GM21423 (cell line): Measurements from ENCODE around the gene NDE1.
"Not testable (repeated sequence)": the region's sequence is repeated elsewhere in the genome, so short reads cannot be mapped to it uniquely, and the experiment has no call there.

ENCODE experiments used
- ATAC-seq: cut with Tn5 transposase; IDR thresholded peaks from one replicate; pipeline ENCODE4 v1.9.1; 2021; ENCODE audit warnings: mild to moderate bottlenecking, moderate library complexity; ENCODE audit not compliant: unreplicated experiment

NDE1 gene, protein sequence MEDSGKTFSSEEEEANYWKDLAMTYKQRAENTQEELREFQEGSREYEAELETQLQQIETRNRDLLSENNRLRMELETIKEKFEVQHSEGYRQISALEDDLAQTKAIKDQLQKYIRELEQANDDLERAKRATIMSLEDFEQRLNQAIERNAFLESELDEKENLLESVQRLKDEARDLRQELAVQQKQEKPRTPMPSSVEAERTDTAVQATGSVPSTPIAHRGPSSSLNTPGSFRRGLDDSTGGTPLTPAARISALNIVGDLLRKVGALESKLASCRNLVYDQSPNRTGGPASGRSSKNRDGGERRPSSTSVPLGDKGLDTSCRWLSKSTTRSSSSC

DNA sequence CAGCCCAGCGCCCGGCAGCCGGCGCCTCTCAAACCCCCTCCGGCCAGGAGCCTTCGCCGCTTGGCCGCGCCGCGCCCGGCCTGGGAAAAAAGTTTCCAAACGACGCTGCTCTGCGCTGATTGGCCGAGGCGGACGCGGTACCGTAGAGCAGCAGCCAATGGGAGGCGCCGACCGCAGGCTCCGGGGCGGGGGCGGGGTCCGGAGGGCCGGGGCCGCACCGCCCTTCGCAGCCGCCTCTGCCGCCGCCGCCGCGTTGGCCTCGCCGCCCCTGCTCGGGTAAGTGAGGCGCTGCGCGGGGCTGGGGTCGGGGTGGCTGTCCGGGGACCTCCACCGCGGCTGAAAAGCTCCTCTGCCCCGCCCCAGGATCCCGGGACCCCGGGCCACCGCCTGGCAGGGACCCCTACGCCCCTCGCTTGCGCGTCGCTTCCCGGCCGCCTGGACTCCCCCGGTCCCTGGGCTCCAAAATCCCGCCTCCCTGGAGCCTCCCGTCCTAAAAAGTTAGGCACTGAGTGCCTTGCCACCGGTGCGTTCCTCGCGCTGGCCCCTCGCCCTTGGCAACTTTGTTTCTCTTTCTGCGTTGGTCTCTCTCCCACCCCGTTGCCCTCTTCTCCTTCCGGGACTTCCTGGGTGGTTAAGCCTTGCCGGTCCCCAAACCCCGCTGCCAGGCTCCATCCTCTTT is at the start of gene NDE1:
Gene NDE1 (plus strand): TSS at position 227 of the 679 bp plus-strand sequence. CDS start 14,534 bp downstream, outside the sequence.
- peak; percentile 81 for ATAC-seq

DNA sequence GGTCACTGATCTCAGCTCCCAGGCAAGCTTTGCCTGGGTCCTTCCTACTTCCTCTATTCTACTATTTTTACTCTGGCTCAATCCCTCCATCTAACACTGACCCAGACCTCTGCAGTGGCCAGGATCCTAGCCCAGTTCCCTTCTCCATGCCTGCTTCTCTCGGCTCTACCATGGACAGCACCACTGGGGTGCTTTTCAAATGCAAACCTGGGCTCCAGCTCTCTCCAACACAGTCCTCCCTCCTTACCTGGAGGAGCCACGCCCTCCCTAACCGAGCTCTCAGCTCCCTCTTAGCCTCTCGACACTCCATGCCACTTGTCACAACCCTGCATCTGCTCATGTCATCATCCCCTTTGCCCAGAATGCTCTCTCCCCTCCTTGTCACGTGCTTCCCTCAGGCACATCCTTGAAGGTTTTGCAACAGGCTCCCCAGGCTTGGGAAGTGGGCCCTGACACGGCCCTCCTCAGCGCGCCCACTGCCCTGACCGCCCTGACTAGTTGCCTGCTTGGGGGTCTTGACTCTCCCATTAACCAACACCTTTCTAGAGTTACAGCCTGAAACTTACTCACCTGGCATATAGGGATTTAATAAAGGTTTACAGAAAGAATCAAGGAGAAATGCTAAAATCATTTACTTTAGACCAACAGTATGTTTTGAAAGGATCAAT is 48.7 kb upstream of the NDE1 start:
- no peak for ATAC-seq

DNA sequence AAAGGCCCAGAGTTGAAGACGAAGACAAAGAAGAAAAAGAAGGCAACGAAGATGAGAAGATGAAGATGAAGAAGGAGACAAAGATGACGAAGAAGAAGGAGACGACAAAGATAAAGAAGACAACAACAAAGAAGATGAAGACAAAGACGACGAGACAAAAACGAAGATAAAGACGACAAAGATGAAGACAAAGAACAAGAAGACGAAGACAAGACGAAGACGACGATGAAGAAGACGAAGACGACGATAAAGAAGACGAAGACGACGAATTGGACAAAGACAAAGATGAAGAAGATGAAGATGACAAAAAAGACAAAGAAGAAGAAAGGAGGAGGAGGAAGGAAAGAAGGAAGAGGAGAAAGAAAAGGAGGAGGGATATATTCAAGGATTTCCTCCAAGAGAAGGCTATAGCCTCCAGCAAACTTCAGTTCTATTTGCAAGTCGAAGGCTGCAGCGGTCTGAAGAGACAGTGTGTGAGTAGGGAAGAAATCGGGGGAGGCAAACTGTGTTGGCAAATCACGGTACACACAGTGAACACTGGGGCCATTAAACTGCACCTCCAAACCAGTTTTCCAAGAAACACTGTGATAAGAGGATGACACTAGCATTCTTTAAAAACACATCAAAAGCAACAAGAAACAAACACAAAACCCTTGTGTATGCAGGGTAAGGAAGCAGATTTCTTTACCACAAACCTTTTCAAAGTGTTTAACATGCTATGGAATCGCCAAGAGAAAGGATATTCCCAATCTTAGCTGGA is 47.6 kb upstream of the NDE1 start:
- no peak for ATAC-seq

DNA sequence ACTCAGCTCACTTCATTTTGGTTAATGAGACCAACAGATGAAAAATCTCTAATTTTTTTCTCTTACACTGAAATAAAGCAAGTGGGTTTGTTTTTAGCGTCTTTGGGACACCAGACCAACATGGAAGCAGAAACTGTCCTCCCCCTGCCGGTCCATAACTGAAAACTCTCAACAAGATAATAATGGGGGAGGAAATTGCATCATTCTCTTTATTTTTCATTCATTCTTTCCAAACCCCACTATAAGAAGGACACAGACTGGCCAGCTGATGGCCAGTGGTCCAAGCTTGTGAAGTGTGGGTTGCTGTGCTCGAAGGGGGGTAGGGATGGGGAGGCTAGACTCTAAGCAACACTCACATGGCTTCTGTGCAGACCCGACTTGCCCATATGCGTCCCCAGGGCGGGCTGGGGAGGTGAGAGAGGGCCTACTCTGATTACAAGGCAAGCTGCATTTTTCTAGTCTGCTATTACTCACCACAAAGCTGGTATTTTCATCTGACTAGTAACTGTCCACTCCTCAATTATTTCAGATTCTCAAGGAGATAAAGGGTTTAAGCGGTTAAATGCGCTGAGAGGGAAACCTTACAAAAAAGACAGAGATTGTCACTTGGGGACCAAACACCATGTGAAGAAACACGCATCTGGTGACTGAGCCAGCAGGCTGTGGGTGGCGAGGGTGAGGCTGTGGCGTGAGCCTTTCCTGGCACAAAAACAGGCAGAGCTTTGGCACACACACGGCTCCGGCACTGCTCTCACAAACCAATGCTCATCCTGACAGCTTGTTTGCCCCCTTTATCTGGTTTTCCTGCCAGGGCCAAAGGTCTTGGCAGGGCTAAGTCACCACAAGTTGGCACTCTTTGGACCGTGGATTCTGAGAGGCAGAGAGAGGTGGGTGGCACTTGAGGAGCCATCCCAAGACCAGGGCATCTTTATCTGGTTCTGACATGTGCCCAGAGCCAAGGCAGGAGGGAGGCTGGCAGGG is 45.3 kb upstream of the NDE1 start:
- no peak for ATAC-seq

DNA sequence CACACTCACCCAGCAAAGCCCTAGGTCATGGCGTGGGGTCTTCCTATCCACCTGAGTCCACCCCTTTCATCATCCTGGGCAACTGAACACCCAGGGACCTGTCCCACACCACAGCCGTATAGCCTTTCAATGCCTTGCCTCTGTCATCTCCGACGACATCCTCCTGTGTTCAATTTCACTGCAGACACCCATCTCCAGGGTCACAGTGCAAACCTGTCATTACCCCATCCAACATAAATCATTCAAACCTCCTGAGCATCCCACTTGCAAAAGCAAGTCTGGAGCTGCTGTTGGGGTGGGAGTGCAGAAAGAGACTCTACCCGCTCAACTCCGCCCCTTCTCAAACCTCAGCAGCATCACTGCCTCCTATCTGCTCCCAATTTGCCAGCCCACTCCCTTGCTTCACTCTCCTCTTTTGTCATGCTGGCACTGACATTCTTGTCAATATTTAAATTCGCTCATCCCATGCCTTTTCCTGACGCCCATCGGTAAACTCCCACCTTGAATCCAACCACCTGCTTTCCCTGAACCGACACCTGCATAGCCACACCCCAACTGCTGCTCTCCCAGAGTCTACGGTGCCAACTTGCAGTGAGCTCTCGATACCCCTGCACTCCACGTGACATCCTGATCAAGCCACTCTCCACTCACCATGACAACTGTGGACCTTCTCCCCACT is 44.1 kb upstream of the NDE1 start:
- no peak for ATAC-seq

DNA sequence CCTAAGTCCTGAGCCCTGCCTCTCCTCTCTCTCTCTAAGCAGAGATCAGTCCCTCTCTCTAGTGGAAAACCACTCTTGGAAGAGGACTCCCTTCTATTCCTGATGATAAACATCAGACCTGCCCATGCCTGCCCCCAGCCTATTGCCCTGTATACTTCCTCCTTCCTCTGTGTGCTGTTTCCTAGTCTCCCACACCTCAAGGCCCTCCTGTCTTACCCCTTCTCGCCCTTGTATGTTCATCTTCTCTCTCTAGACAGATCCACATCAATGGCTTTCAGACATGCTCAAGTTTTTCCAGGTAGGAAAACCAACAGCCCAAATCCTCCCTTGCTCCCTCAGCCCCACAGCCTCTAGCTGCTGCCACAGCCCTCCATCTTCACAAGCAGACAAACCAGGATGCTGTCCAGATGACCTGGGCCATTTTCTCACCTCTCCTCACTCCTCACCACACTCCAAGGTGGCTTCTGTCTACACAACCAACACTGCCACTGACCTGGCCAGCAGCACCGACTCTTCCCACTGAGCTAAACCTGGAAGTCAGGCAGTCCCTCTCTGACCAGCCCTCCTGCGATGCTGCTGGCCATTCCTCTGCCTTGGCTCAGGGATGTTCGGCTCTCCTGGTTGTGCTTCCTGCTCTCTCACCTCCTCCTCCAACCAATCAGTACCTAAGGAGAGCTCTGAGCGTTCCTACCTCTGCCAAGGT is 43.4 kb upstream of the NDE1 start:
- ATAC-seq = no peak

DNA sequence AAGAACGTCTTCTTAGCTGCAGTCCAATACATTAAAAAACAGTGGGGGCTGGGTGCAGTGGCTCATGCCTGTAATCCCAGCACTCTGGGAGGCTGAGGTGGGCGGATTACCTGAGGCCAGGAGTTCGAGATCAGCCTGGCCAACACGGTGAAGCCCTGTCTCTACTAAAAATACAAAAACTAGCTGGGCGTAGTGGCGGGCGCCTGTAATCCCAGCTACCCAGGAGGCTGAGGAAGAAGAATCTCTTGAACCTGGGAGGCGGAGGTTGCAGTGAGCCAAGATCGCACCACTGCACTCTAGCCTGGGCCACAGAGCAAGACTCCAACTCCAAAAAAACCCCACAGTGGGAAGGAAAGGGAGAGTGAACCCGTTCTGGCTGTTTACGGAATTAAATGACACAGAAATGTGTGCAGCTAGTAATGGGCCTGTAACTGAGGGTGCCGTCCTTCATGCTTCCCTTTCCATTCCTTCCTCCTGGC is 42.8 kb upstream of the NDE1 start:
- not testable (repeated sequence) for ATAC-seq

DNA sequence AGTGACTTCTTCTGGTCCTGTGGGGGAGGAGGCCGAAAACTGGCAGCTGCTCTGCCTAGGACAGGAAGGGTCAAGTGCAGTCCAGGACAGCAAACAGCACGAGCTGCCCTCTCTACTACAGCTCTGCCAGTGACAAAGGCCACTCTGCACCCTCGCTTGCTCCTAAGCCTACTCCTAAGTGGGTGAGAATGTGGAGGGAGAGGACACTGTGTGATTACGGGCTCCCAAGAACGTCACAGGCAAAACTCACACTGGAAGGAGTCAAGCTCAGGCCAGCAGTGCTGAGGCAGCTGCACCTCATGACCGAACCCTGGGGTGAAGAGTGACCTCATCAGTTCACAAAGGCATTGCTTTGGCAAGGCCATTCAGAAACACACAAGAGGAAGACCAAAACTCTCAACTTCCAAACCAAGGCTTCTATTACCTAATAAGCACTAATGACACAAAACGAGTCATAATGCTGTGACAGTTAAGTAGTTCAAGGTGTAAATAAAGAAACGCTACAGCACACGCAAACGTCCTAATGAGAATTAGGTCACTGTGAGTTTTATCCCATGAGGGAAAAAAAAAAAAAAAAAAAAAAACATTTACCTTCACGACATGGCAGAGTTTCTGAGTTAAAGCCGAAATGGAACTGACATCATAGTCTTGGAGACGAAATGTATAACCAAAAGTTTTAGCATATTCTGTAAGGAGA is 42.2 kb upstream of the NDE1 start:
- no peak for ATAC-seq

DNA sequence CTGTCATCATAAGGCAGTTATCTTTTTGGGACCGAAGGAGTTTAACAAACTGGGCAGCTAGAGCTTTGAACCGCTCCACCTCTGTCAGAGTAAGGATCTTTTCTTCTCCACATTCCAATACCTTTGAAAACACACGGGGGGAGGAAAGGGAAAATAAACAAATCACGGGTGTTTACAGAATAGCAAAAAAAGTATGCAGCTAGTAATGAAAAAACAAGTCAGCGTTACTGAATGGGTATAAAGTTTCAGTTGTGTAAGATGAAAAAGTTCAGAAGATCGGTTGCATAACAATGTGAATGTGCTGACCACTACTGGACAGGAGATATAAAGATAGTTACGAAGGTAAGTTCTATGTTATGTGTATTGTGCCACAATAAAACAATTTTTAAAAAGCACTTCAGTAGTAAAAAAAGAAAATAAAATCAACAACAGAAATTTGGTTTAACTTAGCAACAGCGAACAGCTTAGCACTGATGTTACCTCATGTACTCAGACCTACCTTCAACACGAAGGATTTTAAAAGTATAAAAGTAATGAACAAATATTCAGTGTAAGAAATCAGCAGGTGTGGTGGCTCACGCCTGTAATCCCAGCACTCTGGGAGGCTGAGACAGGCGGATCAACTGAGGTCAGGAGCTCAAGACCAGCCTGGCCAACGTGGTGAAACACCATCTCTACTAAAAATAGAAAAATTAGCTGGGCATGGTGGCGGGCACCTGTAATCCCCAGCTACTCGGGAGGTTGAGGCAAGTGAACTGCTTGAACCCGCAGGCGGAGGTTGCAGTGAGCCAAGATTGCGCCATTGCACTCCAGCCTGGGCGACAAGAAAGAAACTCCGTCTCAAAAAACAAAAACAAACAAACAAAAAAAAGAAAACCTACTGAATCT is 41.4 kb upstream of the NDE1 start:
- ATAC-seq = no peak

DNA sequence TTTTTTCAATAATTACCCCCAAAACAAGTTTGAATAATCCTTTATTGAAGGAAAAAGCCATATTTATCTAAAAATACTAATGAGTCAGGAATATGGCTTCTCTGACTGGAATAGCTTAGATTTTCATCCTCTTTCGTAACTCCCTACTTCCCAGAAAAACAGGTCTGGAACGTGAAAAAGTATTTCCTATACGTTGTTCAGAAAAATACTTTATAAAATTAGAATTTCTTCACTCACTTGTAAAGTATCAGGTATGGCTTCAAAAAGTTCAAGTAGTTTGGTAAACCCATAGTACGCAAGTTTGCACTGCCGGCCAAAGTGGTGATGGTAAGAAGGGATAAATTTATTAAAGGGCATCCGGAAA is 40.8 kb upstream of the NDE1 start:
- ATAC-seq = no peak

DNA sequence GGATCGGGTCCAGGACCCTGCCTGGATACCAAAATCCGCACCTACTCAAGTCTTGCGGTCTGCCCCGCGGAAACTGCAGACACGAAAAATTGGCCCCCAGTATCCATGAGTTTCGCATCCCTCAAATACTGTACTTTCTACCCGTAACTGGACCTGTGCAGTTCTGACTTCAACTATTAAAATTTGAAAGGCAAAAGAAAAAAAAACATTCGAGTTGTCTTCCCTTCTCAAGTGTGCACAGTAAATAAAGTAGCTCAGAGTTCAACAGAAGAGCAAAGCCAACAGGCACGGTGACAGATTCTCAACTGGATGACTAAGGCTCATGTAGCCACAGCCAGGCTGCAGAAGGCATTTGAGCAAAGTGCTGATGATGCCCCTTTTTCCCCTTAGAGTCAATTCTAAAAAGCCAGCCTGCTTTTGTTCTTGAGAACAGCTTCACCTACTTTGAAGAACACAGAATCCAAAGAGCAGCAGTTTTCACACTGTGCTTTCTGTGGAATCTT is 39.6 kb upstream of the NDE1 start:
- no peak for ATAC-seq

DNA sequence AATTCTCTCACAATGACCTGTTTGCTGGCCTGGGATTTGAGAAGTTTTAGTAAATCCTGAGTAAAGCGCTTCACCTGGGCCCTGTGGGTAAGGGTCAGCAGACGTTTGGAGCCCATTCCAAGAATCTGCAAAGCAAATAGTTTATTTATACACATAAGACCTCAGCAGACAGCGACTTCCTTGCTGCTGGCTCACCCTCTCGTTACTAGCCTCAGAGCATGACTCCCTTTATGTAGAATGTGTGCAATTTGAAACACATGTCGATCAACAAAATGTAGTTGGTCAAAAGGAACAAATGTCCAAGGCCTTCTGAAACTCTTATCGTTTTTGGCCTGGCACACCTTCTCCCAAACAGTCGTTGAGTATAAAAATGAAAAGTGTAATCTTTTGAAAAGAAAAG is 38.4 kb upstream of the NDE1 start:
- no peak for ATAC-seq

DNA sequence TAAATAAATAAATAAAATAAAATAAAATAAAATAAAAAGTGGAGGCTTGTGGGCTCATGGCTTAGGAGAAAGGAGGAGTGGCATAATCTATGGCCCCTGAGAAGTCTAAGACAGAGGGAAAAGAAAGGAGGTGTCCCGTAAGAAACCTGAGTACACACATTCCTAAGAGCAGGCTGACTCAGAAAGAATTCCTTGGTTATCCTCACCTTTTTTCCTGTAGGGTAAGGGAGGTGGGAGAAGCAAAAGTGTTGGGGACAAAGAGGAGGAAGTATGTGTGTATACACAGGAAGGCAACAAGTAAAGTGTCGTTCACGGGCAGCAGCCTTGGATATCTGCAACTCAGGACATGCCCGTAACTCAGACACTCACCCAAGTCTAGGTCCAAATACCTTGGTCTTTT is 36.4 kb upstream of the NDE1 start:
- no peak for ATAC-seq

DNA sequence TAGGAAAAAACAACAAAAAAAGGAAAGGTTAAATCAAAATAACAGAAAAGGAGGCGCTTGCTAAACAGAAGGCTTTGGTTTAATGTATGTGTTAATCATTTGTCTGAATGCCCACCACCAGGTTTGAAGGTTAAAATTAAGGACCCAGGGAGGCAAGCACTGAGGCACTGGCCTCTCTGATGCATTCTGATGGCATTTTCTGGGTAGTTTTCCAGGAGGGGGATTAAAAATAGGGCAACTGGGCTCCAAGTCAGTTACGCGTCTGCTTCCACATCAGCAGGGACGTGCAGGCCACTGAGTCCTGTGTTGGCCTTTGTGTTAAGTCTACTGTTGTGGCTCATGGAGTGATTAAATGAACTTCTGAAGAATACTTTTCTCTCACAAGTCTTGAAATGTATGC is 34.0 kb upstream of the NDE1 start:
- ATAC-seq = no peak

DNA sequence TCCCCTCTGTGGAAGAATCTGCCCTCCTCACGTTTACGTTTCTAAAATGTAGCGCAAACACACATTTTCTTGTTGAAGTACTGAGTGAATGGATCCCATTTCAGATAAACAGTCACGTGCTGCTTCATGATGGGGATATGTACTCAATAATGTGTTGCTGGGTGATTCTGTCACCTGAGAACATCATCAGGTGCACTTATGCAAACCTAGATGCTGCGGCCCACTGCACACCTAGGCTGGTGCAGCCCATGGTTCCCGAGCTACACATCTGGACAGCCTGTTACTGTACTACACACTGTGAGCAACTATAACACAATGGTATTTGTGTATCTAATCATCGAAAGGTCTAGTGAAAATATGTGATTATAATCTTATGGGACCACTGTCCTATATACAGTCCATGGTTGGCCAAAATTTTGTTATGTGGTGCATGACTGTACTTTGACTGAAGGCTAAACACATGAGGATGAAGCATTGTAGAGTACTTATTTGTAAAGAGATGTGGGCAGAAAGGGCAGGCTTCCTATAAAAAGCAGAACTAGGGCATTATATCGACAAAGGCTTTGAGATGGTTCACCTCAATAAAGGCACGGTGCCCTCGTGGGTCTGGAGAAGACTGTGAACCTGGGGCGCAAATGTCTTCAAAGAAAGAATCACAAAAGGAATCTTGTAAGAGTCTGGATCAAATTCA is 33.4 kb upstream of the NDE1 start:
- no peak for ATAC-seq

DNA sequence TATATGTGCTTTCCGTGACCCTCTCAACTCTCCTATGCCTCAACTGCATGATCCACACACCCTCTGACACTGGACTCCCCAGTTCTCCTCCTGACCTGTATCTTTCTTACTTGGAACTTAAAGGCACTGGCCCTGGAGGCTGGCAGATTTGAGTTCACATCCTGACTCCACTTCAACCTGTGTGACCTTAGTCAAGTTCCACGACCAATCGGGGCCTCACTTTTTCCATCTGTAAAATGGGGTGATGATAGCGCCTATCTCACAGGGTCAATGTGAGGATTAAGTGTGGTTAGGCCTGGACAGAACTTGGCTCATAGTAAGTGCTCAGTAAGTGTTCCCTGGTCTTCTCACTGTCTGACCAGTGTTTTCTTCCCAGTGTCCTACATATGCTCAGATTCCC is 32.1 kb upstream of the NDE1 start:
- no peak for ATAC-seq

DNA sequence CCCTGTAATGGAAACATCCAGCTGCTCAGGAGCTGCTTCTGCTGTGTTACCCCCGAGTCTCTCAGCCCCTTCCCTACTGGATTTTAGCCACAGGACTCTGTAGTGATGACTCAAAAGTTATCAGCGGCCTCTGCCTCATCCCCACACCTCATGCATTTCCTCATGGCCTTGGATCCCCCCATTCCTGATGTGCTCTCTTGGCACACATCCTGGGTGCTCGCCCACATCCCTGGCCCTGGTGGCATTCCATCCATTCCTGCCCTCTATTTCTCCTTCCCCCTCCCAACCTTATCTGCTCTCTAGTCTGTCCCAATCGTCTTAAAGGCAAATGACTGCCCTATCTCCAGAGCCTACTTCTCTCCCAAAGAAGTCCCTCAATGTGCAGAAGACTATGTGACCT is 31.7 kb upstream of the NDE1 start:
- ATAC-seq = no peak
